Fibroblast of lung (primary cell): ENCODE data around the gene GOLGA3. TPM values are rescaled to one million over a fixed set of nuclear protein-coding genes. Genes with fewer than 3 reads are reported as not detected.

Source experiments
- DNase-seq, 2 donors: peaks; one replicate each; pipeline versions ENCODE4 v3.0.0 to v3.0.0-alpha.2; 2010; ENCODE audit warnings: low read depth in 2 of 2
- H2AFZ ChIP-seq: 2 replicates; pipeline ENCODE4 v1.5.1; 2012; ENCODE audit warnings: low read length, control low read depth, inconsistent platforms
- H3K27ac ChIP-seq: 2 replicates; pipeline ENCODE4 v1.5.1; 2011; ENCODE audit warnings: low read length, control low read depth; ENCODE audit not compliant: insufficient read depth
- H3K27me3 ChIP-seq: 2 replicates; pipeline ENCODE4 v1.5.1; 2011; ENCODE audit warnings: mild to moderate bottlenecking, low read length; ENCODE audit not compliant: control insufficient read depth, insufficient read depth
- H3K36me3 ChIP-seq: 2 replicates; pipeline ENCODE4 v1.5.1; 2011; ENCODE audit warnings: low read length; ENCODE audit not compliant: control insufficient read depth, insufficient read depth
- H3K4me1 ChIP-seq: 2 replicates; pipeline ENCODE4 v1.5.1; 2011; ENCODE audit warnings: low read length; ENCODE audit not compliant: control insufficient read depth, insufficient read depth; ENCODE audit errors: extremely low read depth
- H3K4me2 ChIP-seq: 2 replicates; pipeline ENCODE4 v1.5.1; 2011; ENCODE audit warnings: low read length, control low read depth; ENCODE audit not compliant: insufficient read depth; ENCODE audit errors: extremely low read depth
- H3K4me3 ChIP-seq, 4 experiments: fragments of 200-600 bp in 1 of 4; sonication (generic) in 1 of 4; replicated peaks in 1 of 4; 2 replicates each; pipeline ENCODE4 v1.5.1; 2011 to 2016; ENCODE audit warnings: low read length in 4 of 4, low read depth in 3 of 4, mild to moderate bottlenecking in 3 of 4, control low read depth in 2 of 4, inconsistent platforms in 1 of 4, mixed read lengths in 1 of 4; ENCODE audit not compliant: insufficient read depth in 1 of 4; ENCODE audit errors: control extremely low read depth in 1 of 4
- H3K79me2 ChIP-seq: 2 replicates; pipeline ENCODE4 v1.5.1; 2012; ENCODE audit warnings: mild to moderate bottlenecking, low read length, inconsistent platforms; ENCODE audit not compliant: control insufficient read depth, insufficient read depth
- H3K9ac ChIP-seq: 2 replicates; pipeline ENCODE4 v1.5.1; 2011; ENCODE audit warnings: mild to moderate bottlenecking, low read length, control low read depth; ENCODE audit not compliant: insufficient read depth
- H3K9me3 ChIP-seq: 2 replicates; pipeline ENCODE4 v1.5.1; 2012; ENCODE audit warnings: low read depth, low read length; ENCODE audit not compliant: control insufficient read depth, insufficient read depth
- H4K20me1 ChIP-seq: 2 replicates; pipeline ENCODE4 v1.5.1; 2011; ENCODE audit warnings: low read length; ENCODE audit not compliant: control insufficient read depth, insufficient read depth; ENCODE audit errors: extremely low read depth
- EZH2 ChIP-seq: IDR thresholded peaks from 2 replicates; pipeline ENCODE4 v1.5.1; 2012; ENCODE audit warnings: low read length, control low read depth, mild to moderate bottlenecking; ENCODE audit errors: missing control alignments
- polyA plus RNA-seq, 2 donors: library from polyadenylated mRNA; depleted of rRNA in 1 of 2; stranded (reverse) in 1 of 2; unstranded in 1 of 2; fragments of >200 nt; gene quantifications; 2 replicates each; pipeline ENCODE4 v1.2.1, GENCODE V29; 2011 to 2012; ENCODE audit warnings: missing spikeins in 1 of 2
- total RNA-seq: library from RNA; depleted of rRNA; stranded (reverse); fragments of >200 nt; gene quantifications from 2 replicates; pipeline ENCODE4 v1.2.1, GENCODE V29; 2014
- TF ChIP-seq, protein P1 (sequence below), 2 donors: IDR thresholded peaks in 1 of 2; conservative IDR thresholded peaks in 1 of 2; 1 replicate in 1 of 2; 2 replicates in 1 of 2; pipeline ENCODE4 v1.5.1; 2011 to 2012; ENCODE audit warnings: low read length in 2 of 2, control low read depth in 1 of 2, inconsistent platforms in 1 of 2, low read depth in 1 of 2, mild to moderate bottlenecking in 1 of 2

The GOLGA3 gene
- total and polyA plus RNA-seq, 2 donors (not counting 1 experiment from before 2014, with no cell fraction given), result 28.3 to 133 TPM

DNA sequence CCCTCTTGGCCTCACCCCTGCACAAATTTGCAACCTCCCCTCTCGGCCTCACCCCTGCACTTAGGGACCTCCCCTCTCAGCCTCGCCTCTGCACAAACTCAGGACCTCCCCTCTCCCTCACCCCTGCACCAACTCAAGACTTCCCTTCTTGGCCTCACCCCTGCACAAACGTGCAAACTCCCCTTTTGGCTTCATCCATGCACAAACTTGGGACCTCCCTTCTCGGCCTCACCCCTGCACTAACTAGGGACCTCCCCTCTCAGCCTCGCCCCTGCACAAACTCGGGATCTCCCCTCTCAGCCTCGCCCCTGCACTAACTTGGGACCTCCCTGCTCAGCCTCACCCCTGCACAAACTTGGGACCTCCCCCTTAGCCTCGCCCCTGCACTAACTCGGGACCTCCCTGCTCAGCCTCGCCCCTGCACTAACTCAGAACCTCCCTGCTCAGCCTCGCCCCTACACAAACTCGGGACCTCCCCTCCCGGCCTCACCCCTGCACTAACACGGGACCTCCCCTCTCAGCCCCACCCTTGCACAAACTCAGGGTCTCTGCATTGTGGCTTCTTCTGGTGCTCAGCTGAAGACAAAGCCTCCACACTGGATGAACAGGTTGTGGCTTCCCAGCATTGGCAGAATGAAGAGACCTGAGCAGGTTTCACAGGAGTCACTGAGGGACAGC lies 11.0 kb upstream of the GOLGA3 start:
- DNase-seq, result no peak
- H2AFZ ChIP-seq, result no peak overlapping the region
- no peak overlapping the region for H3K4me3 ChIP-seq
- TF ChIP-seq, protein P1, sequence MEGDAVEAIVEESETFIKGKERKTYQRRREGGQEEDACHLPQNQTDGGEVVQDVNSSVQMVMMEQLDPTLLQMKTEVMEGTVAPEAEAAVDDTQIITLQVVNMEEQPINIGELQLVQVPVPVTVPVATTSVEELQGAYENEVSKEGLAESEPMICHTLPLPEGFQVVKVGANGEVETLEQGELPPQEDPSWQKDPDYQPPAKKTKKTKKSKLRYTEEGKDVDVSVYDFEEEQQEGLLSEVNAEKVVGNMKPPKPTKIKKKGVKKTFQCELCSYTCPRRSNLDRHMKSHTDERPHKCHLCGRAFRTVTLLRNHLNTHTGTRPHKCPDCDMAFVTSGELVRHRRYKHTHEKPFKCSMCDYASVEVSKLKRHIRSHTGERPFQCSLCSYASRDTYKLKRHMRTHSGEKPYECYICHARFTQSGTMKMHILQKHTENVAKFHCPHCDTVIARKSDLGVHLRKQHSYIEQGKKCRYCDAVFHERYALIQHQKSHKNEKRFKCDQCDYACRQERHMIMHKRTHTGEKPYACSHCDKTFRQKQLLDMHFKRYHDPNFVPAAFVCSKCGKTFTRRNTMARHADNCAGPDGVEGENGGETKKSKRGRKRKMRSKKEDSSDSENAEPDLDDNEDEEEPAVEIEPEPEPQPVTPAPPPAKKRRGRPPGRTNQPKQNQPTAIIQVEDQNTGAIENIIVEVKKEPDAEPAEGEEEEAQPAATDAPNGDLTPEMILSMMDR (conservative IDR thresholded peaks at IDR 0.05 in 1 of 2, IDR thresholded peaks at IDR 0.05 in 1 of 2; ENCODE audit: low read depth in 1 of 2, low read length in 2 of 2), result no peak
- TF ChIP-seq EZH2, result no peak
- H3K27ac ChIP-seq, result no peak overlapping the region
- H3K4me1 ChIP-seq, result no peaks in the 10 kb centered on the region
- H3K79me2 ChIP-seq, result no peaks in the 10 kb centered on the region
- no peak overlapping the region for H3K9ac ChIP-seq
- no peak overlapping the region for H3K4me2 ChIP-seq
- no peaks in the 10 kb centered on the region for H3K9me3 ChIP-seq
- H3K27me3 ChIP-seq, result no peaks in the 10 kb centered on the region
- H3K36me3 ChIP-seq, result peaks cover 30% of the 10 kb centered on the region
- H4K20me1 ChIP-seq, result no peaks in the 10 kb centered on the region

DNA sequence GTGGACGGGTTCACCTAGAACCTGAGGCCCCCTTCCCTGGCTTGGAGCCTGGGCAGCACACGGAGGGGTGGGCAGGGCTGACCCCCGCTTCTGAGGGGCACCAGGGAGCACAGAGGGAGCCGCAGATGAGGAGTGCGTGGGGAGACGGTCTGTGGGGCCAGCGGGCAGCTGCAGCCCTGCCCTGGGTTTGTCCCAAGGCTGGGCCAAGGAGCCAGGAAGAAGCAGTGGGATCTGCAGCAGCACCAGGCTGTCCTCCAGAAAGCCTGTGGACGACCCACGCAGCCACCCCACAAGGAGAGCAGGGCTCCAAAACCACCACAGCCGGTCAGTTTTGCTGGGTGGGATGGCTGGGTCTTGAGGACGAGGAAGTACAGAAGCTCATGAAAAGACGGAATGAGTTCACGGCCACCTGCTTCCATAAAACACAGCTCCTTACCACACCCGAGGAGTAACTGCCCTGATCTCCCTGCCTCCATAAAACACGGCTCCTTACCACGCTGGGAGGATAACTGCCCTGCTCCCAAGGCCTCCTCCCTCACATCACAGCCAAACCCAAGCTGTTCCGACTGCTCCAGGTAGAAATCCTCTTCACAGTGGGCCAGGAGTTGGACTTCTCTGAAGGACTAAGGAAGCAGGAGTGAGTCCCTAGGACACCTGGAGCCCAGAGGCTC lies 9.9 kb upstream of the GOLGA3 start:
- TF ChIP-seq EZH2, result no peak
- TF ChIP-seq, protein P1 (conservative IDR thresholded peaks at IDR 0.05 in 1 of 2, IDR thresholded peaks at IDR 0.05 in 1 of 2; ENCODE audit: low read depth in 1 of 2, low read length in 2 of 2), result no peak
- no peak overlapping the region for H3K4me2 ChIP-seq
- no peak overlapping the region for H3K9ac ChIP-seq
- H2AFZ ChIP-seq, result no peak overlapping the region
- H3K4me1 ChIP-seq, result no peaks in the 10 kb centered on the region
- no peak for DNase-seq
- H3K79me2 ChIP-seq, result no peaks in the 10 kb centered on the region
- H4K20me1 ChIP-seq, result no peaks in the 10 kb centered on the region
- no peaks in the 10 kb centered on the region for H3K9me3 ChIP-seq
- no peaks in the 10 kb centered on the region for H3K27me3 ChIP-seq
- no peak overlapping the region for H3K4me3 ChIP-seq
- no peak overlapping the region for H3K27ac ChIP-seq
- H3K36me3 ChIP-seq, result peaks cover 29% of the 10 kb centered on the region

DNA sequence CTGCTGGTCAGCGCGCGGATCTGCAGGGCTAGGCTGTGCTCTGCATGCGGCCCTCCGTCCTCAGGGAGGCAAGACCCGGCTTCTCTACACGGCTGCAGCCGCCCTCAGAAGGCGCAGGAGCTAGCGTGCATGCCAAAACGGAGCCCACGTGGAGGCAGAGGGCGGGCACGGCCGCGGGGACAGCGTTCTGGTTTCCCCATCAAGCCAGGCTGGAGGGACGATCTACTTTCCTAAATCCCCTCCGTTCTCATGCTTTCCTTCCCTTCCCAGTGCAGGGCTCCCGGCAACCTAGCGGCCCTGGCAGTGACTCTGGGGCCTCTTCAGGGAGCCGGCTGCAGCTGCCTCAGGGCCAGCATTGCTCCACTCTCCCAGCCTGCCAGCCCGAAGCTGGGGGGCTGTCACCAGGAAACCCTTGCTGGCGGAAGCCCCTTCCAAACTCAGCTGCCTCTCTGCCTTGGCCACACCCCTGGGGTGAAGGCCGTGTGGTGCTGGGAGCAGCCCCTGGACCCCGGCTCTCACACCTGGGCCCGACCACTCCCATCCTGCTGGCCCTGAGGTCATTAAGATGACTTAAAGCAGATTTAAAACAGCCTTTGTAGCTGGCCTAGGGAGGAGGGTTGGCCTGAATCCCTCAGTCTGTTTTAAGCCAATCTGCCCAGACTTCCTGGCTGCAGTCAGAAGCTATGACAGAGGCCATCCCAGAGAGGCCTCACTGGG lies 9.2 kb upstream of the GOLGA3 start:
- Histone ChIP-seq H3K36me3 (peaks cover 25% of the 10 kb centered on the region), H3K9me3 (no peaks in the 10 kb centered on the region), H3K9ac (no peak overlapping the region), H4K20me1 (no peaks in the 10 kb centered on the region), H3K27me3 (no peaks in the 10 kb centered on the region), H3K79me2 (no peaks in the 10 kb centered on the region), H3K4me2 (no peak overlapping the region), H2AFZ (no peak overlapping the region), H3K4me1 (no peaks in the 10 kb centered on the region), H3K4me3 (no peak overlapping the region), H3K27ac (no peak overlapping the region)
- TF ChIP-seq EZH2, result no peak
- TF ChIP-seq, protein P1 (conservative IDR thresholded peaks at IDR 0.05 in 1 of 2, IDR thresholded peaks at IDR 0.05 in 1 of 2; ENCODE audit: low read depth in 1 of 2, low read length in 2 of 2), result no peak
- DNase-seq, result peak in 1 of 2 donors; percentile 28
